NCI-H146 treated with DMSO at 0.1 percent for 48 hours (cell line): Measurements from ENCODE around the gene ARL1.
A peak's percentile ranks its signal among the peaks of the same experiment; 100 is the strongest.
"Not testable (repeated sequence)": the region's sequence is repeated elsewhere in the genome, so short reads cannot be mapped to it uniquely, and the experiment has no call there.

Experiments
- DNase-seq: peaks from one replicate; lab custom pipeline; 2025; ENCODE audit not compliant: unreplicated experiment; lab: John Stamatoyannopoulos, UW

Gene ARL1

GRCh38 chr12:101407436-101408345, at the start of gene ARL1:
Gene ARL1 (minus strand): TSS chr12:101407772. CDS start chr12:101407645, 127 bp downstream.
- peak; percentile 75 for DNase-seq

- DNase-seq = no peak
Observed at GRCh38 chr12:101455685-101456084, 48.1 kb upstream of the ARL1 start.

GRCh38 chr12:101441461-101442224, 34.1 kb upstream of the ARL1 start:
- no peak for DNase-seq

- DNase-seq = no peak
Observed at GRCh38 chr12:101439236-101439635, 31.7 kb upstream of the ARL1 start.

GRCh38 chr12:101436136-101436535, 28.6 kb upstream of the ARL1 start:
- DNase-seq = no peak

- DNase-seq = no peak
Observed at GRCh38 chr12:101430456-101430855, 22.9 kb upstream of the ARL1 start.

- DNase-seq = no peak
Observed at GRCh38 chr12:101424620-101425019, 17.0 kb upstream of the ARL1 start.

GRCh38 chr12:101422066-101422465, 14.5 kb upstream of the ARL1 start:
- not testable (repeated sequence) for DNase-seq

GRCh38 chr12:101415228-101415627, 7.7 kb upstream of the ARL1 start:
- DNase-seq = no peak

- peak; percentile 29 for DNase-seq
Observed at GRCh38 chr12:101414533-101415119, 7.1 kb upstream of the ARL1 start.

- DNase-seq = not testable (repeated sequence)
Observed at GRCh38 chr12:101410169-101410568, 2.6 kb upstream of the ARL1 start.

GRCh38 chr12:101407049-101407435, 530 bp downstream of the ARL1 start:
- DNase-seq = no peak

GRCh38 chr12:101391181-101391580, 16.4 kb downstream of the ARL1 start:
- not testable (repeated sequence) for DNase-seq

GRCh38 chr12:101379149-101379548, 28.4 kb downstream of the ARL1 start:
- no peak for DNase-seq

- no peak for DNase-seq
Observed at GRCh38 chr12:101375573-101375972, 32.0 kb downstream of the ARL1 start.

- DNase-seq = no peak
Observed at GRCh38 chr12:101372431-101372830, 35.1 kb downstream of the ARL1 start.

- no peak for DNase-seq
Observed at GRCh38 chr12:101368016-101368415, 39.6 kb downstream of the ARL1 start.

- DNase-seq = no peak
Observed at GRCh38 chr12:101361455-101361854, 46.1 kb downstream of the ARL1 start.

GRCh38 chr12:101356794-101357193, 50.8 kb downstream of the ARL1 start:
- DNase-seq = no peak

- DNase-seq = no peak
Observed at GRCh38 chr12:101351682-101352081, 55.9 kb downstream of the ARL1 start.

GRCh38 chr12:101343893-101344292, 63.7 kb downstream of the ARL1 start:
- no peak for DNase-seq
